Spleen (tissue), 7 donors: ENCODE results near the gene NEDD4L.
A peak's percentile ranks its signal among the peaks of the same experiment; 100 is the strongest.

ENCODE experiments used
- POLR2A ChIP-seq, 3 donors: fragments of 450-650 bp; IDR thresholded peaks; one replicate each; pipeline ENCODE4 v1.5.1; 2017; ENCODE audit warnings: antibody characterized with exemption in 3 of 3, mild to moderate bottlenecking in 1 of 3
- POLR2AphosphoS5 ChIP-seq, 3 donors: sonication (generic); formaldehyde crosslinking; IDR thresholded peaks; one replicate each; pipeline ENCODE4 v1.5.1; 2017; ENCODE audit warnings: antibody characterized with exemption in 3 of 3
- TF ChIP-seq, protein P1 (sequence below), 11 experiments: fragments of 200-600 bp in 7 of 11; fragments of 450-650 bp in 4 of 11; sonication (generic) in 4 of 11; IDR thresholded peaks in 8 of 11; conservative IDR thresholded peaks in 3 of 11; 1 replicate in 7 of 11; 2 replicates in 4 of 11; pipeline versions ENCODE4 v1.4.0 to v1.8.0; 2016 to 2021; ENCODE audit warnings: antibody characterized with exemption in 11 of 11, inconsistent platforms in 4 of 11, mild to moderate bottlenecking in 1 of 11
- donor health status: DM: no; HTN: no; CAD: no; lungs with moderate emphysema.
- donor health status: DM: no; HTN: no; CAD: no.
- donor health status: DM: no; HTN: no; CAD: no.

DNA sequence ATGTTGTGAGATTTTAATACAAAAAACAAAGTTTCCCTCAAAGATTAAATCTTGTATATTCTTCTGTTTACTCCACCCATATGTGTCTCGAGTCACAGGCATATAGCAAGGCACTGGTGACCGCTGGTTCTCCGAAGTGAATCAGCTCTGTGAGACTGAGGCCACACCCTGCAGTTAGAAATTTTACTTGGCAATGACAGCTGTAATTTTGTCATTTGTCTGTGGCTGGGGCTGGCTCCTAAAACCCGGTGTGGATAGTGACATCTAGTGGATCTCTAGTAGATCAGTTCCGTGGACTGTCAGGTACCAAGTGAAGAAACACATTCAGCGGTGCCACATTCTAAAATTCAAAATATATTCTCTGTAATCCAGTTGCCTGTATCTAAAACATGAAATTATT, 278.0 kb downstream of the NEDD4L start:
- TF ChIP-seq POLR2AphosphoS5 (IDR thresholded peaks at IDR 0.05) (no peak), POLR2A (IDR thresholded peaks at IDR 0.05) (no peak)
- TF ChIP-seq, protein P1, sequence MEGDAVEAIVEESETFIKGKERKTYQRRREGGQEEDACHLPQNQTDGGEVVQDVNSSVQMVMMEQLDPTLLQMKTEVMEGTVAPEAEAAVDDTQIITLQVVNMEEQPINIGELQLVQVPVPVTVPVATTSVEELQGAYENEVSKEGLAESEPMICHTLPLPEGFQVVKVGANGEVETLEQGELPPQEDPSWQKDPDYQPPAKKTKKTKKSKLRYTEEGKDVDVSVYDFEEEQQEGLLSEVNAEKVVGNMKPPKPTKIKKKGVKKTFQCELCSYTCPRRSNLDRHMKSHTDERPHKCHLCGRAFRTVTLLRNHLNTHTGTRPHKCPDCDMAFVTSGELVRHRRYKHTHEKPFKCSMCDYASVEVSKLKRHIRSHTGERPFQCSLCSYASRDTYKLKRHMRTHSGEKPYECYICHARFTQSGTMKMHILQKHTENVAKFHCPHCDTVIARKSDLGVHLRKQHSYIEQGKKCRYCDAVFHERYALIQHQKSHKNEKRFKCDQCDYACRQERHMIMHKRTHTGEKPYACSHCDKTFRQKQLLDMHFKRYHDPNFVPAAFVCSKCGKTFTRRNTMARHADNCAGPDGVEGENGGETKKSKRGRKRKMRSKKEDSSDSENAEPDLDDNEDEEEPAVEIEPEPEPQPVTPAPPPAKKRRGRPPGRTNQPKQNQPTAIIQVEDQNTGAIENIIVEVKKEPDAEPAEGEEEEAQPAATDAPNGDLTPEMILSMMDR (IDR thresholded peaks at IDR 0.05 in 8 of 11, conservative IDR thresholded peaks at IDR 0.05 in 3 of 11) = peak in 3 of 11 experiments; percentile 22 to 39 (median 25)
